Measurements from ENCODE around the gene STPG4.
A peak's percentile ranks its signal among the peaks of the same experiment; 100 is the strongest.

Gene STPG4

GRCh38 chr2:47069628-47070154, 85.4 kb downstream of the STPG4 start:
- peak; percentile 73 for DNase-seq

GRCh38 chr2:47068981-47069627, 86.0 kb downstream of the STPG4 start:
- DNase-seq = no peak

GRCh38 chr2:47067788-47068407, 87.2 kb downstream of the STPG4 start:
- no peak for DNase-seq

- no peak for DNase-seq
These were observed 89.2 kb downstream of the STPG4 start for GRCh38 chr2:47065771-47066380.

- no peak for DNase-seq
These were observed 89.8 kb downstream of the STPG4 start for GRCh38 chr2:47065343-47065742.

GRCh38 chr2:47064106-47064505, 91.0 kb downstream of the STPG4 start:
- no peak for DNase-seq

- no peak for DNase-seq
These were observed 91.6 kb downstream of the STPG4 start for GRCh38 chr2:47063538-47063930.

- DNase-seq = no peak
These were observed 92.2 kb downstream of the STPG4 start for GRCh38 chr2:47062681-47063537.

- no peak for DNase-seq
These were observed 93.0 kb downstream of the STPG4 start for GRCh38 chr2:47061944-47062678.

- DNase-seq = no peak
These were observed 94.4 kb downstream of the STPG4 start for GRCh38 chr2:47060652-47061170.

GRCh38 chr2:47058003-47058931, 96.8 kb downstream of the STPG4 start:
- peak; percentile 63 for DNase-seq

- no peak for DNase-seq
These were observed 97.5 kb downstream of the STPG4 start for GRCh38 chr2:47057687-47058002.

GRCh38 chr2:47056868-47057686, 98.0 kb downstream of the STPG4 start:
- DNase-seq = no peak

GRCh38 chr2:47056374-47056773, 98.7 kb downstream of the STPG4 start:
- DNase-seq = peak; percentile 67

- DNase-seq = no peak
These were observed 100.2 kb downstream of the STPG4 start for GRCh38 chr2:47054868-47055267.

- no peak for DNase-seq
These were observed 101.0 kb downstream of the STPG4 start for GRCh38 chr2:47054036-47054555.

GRCh38 chr2:47052847-47053246, 102.3 kb downstream of the STPG4 start:
- no peak for DNase-seq

GRCh38 chr2:47051562-47051961, 103.5 kb downstream of the STPG4 start:
- DNase-seq = no peak

GRCh38 chr2:47050762-47051161, 104.3 kb downstream of the STPG4 start:
- DNase-seq = no peak

Data from eye (tissue), 1 donor.